Measurements from ENCODE around the gene RPGRIP1L.

RPGRIP1L gene

DNA sequence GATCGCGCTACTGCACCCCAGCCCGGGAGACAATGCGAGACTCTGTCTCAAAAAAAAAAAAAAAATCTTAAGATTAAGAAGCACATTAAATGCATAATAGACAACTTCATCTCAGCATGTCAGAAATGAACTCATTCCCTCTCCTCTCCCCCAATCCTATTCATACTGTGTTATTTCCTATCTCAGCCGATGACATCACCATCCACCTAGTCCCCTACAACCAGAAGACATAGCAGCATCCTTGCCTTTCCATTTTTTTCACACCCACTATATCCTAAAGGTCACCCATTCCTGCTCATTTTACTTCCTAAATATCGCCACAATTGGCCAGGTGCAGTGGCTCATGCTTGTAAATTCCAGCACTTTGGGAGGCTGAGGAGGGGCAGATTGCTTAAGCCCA is 81.3 kb downstream of the RPGRIP1L start:
- H3K27me3 ChIP-seq (ENCODE audit: control insufficient read depth, insufficient read depth, low read length): no peaks in the 10 kb centered on the region
- no peak overlapping the region for H3K27ac ChIP-seq
- no peaks in the 10 kb centered on the region for H3K9me3 ChIP-seq (ENCODE audit: control insufficient read depth, low read length)
- no peaks in the 10 kb centered on the region for H3K4me1 ChIP-seq
- no peak overlapping the region for H3K9ac ChIP-seq
- H3K4me2 ChIP-seq (ENCODE audit: low read length): no peak overlapping the region
- H3K36me3 ChIP-seq (ENCODE audit: control insufficient read depth, insufficient read depth, low read length): no peaks in the 10 kb centered on the region
- TF ChIP-seq, protein P1, sequence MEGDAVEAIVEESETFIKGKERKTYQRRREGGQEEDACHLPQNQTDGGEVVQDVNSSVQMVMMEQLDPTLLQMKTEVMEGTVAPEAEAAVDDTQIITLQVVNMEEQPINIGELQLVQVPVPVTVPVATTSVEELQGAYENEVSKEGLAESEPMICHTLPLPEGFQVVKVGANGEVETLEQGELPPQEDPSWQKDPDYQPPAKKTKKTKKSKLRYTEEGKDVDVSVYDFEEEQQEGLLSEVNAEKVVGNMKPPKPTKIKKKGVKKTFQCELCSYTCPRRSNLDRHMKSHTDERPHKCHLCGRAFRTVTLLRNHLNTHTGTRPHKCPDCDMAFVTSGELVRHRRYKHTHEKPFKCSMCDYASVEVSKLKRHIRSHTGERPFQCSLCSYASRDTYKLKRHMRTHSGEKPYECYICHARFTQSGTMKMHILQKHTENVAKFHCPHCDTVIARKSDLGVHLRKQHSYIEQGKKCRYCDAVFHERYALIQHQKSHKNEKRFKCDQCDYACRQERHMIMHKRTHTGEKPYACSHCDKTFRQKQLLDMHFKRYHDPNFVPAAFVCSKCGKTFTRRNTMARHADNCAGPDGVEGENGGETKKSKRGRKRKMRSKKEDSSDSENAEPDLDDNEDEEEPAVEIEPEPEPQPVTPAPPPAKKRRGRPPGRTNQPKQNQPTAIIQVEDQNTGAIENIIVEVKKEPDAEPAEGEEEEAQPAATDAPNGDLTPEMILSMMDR (IDR thresholded peaks at IDR 0.05): no peak
- no peak overlapping the region for H3K4me3 ChIP-seq (ENCODE audit: low read depth, low read length)
- no peak overlapping the region for H2AFZ ChIP-seq
- H3K79me2 ChIP-seq: no peaks in the 10 kb centered on the region

DNA sequence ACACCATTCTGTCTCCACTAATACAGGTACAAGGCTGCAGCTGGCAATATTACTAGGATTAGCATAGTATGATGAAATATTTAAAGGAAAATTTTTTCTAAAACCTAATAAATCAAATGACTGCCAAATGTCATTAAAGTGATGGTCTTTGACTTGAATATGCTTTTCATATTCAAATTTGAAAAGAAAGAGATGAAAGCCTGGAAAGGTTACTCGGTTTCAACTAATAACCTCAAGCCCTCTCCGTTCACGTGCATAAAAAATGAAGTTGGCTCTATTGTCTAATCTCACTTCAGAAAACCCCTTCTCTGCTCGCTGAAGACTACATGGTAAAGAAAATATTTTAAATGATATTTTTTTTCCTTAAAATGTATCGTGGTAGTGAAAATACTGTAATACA is 83.2 kb downstream of the RPGRIP1L start:
- H3K4me2 ChIP-seq (ENCODE audit: low read length): no peak overlapping the region
- H3K9ac ChIP-seq: no peak overlapping the region
- no peaks in the 10 kb centered on the region for H3K27me3 ChIP-seq (ENCODE audit: control insufficient read depth, insufficient read depth, low read length)
- H3K4me3 ChIP-seq (ENCODE audit: low read depth, low read length): no peak overlapping the region
- H3K79me2 ChIP-seq: no peaks in the 10 kb centered on the region
- H3K9me3 ChIP-seq (ENCODE audit: control insufficient read depth, low read length): no peaks in the 10 kb centered on the region
- TF ChIP-seq, protein P1 (IDR thresholded peaks at IDR 0.05): no peak
- no peak overlapping the region for H2AFZ ChIP-seq
- H3K4me1 ChIP-seq: no peaks in the 10 kb centered on the region
- no peak overlapping the region for H3K27ac ChIP-seq
- no peaks in the 10 kb centered on the region for H3K36me3 ChIP-seq (ENCODE audit: control insufficient read depth, insufficient read depth, low read length)

DNA sequence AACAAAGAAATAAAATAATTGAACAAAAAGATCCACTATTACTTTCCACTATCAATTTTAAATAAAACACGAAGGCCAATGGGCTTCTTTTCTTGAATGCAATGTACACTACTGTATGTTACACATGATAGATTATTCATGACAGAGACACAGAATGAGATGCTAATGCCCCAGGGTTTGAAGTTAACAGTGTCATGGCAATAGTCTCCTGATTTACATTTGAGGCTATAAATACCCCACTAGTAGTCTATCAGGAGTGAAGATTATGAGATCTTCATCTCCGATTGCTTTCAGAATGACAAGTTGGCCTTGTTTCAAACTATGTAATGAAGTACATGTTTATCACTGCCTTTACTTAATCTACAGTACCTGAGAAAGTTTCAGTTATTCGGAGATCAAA is 84.4 kb downstream of the RPGRIP1L start:
- no peak overlapping the region for H3K4me3 ChIP-seq (ENCODE audit: low read depth, low read length)
- H3K36me3 ChIP-seq (ENCODE audit: control insufficient read depth, insufficient read depth, low read length): no peaks in the 10 kb centered on the region
- no peak overlapping the region for H3K4me2 ChIP-seq (ENCODE audit: low read length)
- no peaks in the 10 kb centered on the region for H3K79me2 ChIP-seq
- no peaks in the 10 kb centered on the region for H3K9me3 ChIP-seq (ENCODE audit: control insufficient read depth, low read length)
- no peak overlapping the region for H3K27ac ChIP-seq
- TF ChIP-seq, protein P1 (IDR thresholded peaks at IDR 0.05): no peak
- H3K27me3 ChIP-seq (ENCODE audit: control insufficient read depth, insufficient read depth, low read length): no peaks in the 10 kb centered on the region
- H2AFZ ChIP-seq: no peak overlapping the region
- H3K4me1 ChIP-seq: no peaks in the 10 kb centered on the region
- no peak overlapping the region for H3K9ac ChIP-seq

DNA sequence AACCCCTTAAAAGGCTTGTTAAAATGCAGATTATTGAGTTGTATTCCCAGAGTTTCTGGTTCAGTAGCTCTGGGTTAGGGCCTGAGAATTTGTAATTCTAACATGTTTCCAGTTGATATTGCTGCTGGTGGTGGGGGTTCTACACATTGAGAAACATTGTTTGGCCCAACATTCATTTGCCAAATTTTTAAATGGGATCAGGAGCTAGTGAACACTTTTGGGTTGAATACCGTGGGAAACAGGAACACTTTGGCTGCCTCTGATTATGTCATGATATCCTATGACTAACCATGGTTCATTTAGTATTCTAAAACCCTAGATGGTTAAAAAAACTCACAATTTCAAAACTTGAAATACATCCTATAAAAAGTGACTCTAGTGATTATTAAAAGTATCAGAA is 89.3 kb downstream of the RPGRIP1L start:
- TF ChIP-seq, protein P1 (IDR thresholded peaks at IDR 0.05): no peak
- Histone ChIP-seq H3K4me1 (no peaks in the 10 kb centered on the region), H3K4me2 (ENCODE audit: low read length) (no peak overlapping the region), H3K79me2 (no peaks in the 10 kb centered on the region), H3K9me3 (ENCODE audit: control insufficient read depth, low read length) (no peaks in the 10 kb centered on the region), H3K9ac (no peak overlapping the region), H2AFZ (no peak overlapping the region), H3K27me3 (ENCODE audit: control insufficient read depth, insufficient read depth, low read length) (no peaks in the 10 kb centered on the region), H3K27ac (no peak overlapping the region), H3K4me3 (ENCODE audit: low read depth, low read length) (no peak overlapping the region), H3K36me3 (ENCODE audit: control insufficient read depth, insufficient read depth, low read length) (no peaks in the 10 kb centered on the region)

DNA sequence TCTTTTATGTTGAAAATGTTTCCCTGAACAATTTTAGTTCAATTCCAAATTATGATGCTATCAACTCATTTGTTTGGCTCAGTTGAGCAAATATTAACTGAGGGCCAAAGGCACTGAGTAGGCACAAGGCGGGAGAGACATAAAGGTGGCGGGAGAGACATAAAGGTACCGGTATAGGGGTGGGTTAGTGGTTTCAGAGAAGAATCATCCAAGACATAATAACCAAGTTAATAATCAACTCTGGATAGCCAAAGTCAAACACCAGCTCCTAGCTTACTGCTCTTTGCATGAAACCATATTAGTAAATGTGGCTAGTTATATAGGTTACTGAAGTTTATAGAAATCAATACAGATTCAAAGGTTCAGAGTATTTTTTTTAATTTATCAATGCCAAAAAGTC is 91.7 kb downstream of the RPGRIP1L start:
- Histone ChIP-seq H3K36me3 (ENCODE audit: control insufficient read depth, insufficient read depth, low read length) (no peaks in the 10 kb centered on the region), H3K4me1 (no peaks in the 10 kb centered on the region), H3K27me3 (ENCODE audit: control insufficient read depth, insufficient read depth, low read length) (no peaks in the 10 kb centered on the region), H3K4me2 (ENCODE audit: low read length) (no peak overlapping the region), H3K27ac (no peak overlapping the region), H3K79me2 (no peaks in the 10 kb centered on the region), H2AFZ (no peak overlapping the region), H3K4me3 (ENCODE audit: low read depth, low read length) (no peak overlapping the region), H3K9me3 (ENCODE audit: control insufficient read depth, low read length) (no peaks in the 10 kb centered on the region), H3K9ac (no peak overlapping the region)
- TF ChIP-seq, protein P1 (IDR thresholded peaks at IDR 0.05): no peak
